Adrenal gland (tissue), 5 donors: ENCODE data around the gene CYP1A2.

Experiments
- POLR2A ChIP-seq, 2 donors: fragments of 450-650 bp; IDR thresholded peaks; one replicate each; pipeline ENCODE4 v1.6.1; 2017; ENCODE audit warnings: antibody characterized with exemption in 2 of 2, mild to moderate bottlenecking in 2 of 2, moderate library complexity in 1 of 2
- TF ChIP-seq, protein P1 (sequence below), 6 experiments: fragments of 450-650 bp in 4 of 6; fragments of 200-600 bp in 2 of 6; sonication (generic) in 1 of 6; IDR thresholded peaks; 1 replicate in 5 of 6; 2 replicates in 1 of 6; pipeline versions ENCODE4 v1.5.1 to v1.8.0; 2016 to 2021; ENCODE audit warnings: antibody characterized with exemption in 6 of 6, mild to moderate bottlenecking in 2 of 6, moderate library complexity in 1 of 6
- donor health status: DM: no; HTN: no; CAD: no.

DNA sequence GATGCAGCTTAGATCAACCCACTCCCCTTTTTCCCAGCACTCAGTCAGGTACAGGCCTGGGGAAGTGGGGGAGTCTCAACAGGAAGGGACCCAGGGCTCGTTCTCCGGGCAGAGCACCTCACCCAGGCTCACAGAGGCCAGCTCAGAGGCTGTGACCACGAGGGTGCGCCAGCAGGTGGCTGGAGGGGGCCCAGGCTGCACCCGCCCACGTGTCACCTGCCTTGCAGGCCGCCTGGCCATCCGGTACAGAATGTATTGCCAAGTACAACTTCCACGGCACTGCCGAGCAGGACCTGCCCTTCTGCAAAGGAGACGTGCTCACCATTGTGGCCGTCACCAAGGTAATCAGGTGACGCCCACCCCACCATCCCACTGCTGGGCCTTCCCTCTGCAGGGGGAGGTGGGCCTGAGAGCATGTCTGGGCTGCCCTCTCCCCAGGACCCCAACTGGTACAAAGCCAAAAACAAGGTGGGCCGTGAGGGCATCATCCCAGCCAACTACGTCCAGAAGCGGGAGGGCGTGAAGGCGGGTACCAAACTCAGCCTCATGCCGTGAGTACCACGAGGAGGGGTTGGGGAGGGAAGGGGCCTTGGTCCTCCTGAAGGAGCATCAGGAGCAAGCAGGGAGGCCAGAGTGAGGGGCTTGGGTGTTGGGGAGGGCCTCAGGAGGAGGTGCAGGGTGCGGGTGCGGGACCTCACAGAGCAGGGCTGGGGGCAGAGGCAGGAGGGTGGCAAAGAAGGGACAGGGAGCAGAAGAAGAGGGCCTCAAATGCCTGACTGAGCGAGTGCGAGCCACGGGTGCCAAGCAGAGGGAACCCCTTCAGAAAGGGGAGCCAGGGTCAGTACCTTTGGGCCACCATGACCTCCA, 50.0 kb downstream of the CYP1A2 start:
- TF ChIP-seq, protein P1, sequence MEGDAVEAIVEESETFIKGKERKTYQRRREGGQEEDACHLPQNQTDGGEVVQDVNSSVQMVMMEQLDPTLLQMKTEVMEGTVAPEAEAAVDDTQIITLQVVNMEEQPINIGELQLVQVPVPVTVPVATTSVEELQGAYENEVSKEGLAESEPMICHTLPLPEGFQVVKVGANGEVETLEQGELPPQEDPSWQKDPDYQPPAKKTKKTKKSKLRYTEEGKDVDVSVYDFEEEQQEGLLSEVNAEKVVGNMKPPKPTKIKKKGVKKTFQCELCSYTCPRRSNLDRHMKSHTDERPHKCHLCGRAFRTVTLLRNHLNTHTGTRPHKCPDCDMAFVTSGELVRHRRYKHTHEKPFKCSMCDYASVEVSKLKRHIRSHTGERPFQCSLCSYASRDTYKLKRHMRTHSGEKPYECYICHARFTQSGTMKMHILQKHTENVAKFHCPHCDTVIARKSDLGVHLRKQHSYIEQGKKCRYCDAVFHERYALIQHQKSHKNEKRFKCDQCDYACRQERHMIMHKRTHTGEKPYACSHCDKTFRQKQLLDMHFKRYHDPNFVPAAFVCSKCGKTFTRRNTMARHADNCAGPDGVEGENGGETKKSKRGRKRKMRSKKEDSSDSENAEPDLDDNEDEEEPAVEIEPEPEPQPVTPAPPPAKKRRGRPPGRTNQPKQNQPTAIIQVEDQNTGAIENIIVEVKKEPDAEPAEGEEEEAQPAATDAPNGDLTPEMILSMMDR (IDR thresholded peaks at IDR 0.05) = no peak
- TF ChIP-seq POLR2A (IDR thresholded peaks at IDR 0.05) = no peak
